GM21576 (cell line): ENCODE results near the gene NPR3.
"Not testable (repeated sequence)": the region's sequence is repeated elsewhere in the genome, so short reads cannot be mapped to it uniquely, and the experiment has no call there.

ENCODE experiments used
- ATAC-seq: cut with Tn5 transposase; IDR thresholded peaks from one replicate; pipeline ENCODE4 v1.9.1; 2021; ENCODE audit warnings: mild to moderate bottlenecking, moderate library complexity; ENCODE audit not compliant: unreplicated experiment

Gene NPR3

GRCh38 chr5:32760091-32760509 lies 49.0 kb downstream of the NPR3 start:
- no peak for ATAC-seq

- ATAC-seq = no peak
These were observed 54.1 kb downstream of the NPR3 start for GRCh38 chr5:32765266-32765665.

GRCh38 chr5:32767948-32768467 lies 56.9 kb downstream of the NPR3 start:
- no peak for ATAC-seq

DNA sequence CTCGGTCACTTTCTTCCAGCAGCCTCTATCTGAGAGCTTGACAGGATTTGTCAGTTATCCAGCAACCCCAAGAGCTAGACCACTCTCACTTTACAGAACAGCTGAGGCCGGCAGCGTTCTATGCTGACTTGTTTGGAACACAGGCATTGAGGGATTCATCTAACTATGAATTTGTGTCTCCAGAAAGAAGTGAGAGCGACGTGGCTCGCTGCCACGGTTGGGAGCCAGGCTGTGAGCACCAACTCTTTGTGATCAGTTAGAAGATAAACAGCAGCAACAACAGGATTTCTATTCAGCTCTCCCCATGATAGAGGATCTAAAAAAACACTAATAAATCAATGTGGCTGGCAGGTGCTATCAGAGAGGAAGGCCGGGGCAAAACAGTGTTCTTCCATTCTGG lies 58.6 kb downstream of the NPR3 start:
- no peak for ATAC-seq

DNA sequence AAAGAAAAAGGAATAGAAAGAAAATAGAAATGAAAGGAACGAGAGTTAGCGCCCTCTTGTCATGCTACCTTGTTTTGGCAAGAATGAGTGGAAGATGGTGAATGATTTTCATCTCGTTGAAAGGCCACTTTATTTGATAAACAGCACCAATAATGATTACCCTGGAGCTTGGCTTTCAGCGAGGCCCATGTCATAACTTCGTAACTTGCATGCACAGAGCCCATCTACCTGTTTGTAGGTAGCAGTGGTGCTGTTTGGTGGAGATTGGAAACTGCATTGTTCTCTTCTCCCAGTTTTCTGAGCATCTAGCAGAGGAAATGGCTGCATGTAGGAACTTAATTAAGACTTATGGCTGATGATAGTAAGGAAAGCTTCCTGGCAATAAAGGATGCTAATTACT lies 59.3 kb downstream of the NPR3 start:
- no peak for ATAC-seq

GRCh38 chr5:32771037-32771436 lies 59.9 kb downstream of the NPR3 start:
- ATAC-seq = no peak

GRCh38 chr5:32773944-32774343 lies 62.8 kb downstream of the NPR3 start:
- ATAC-seq = no peak

- no peak for ATAC-seq
These were observed 65.1 kb downstream of the NPR3 start for GRCh38 chr5:32776200-32776599.

- ATAC-seq = no peak
These were observed 66.1 kb downstream of the NPR3 start for GRCh38 chr5:32777222-32777621.

GRCh38 chr5:32777733-32778132 lies 66.6 kb downstream of the NPR3 start:
- no peak for ATAC-seq

DNA sequence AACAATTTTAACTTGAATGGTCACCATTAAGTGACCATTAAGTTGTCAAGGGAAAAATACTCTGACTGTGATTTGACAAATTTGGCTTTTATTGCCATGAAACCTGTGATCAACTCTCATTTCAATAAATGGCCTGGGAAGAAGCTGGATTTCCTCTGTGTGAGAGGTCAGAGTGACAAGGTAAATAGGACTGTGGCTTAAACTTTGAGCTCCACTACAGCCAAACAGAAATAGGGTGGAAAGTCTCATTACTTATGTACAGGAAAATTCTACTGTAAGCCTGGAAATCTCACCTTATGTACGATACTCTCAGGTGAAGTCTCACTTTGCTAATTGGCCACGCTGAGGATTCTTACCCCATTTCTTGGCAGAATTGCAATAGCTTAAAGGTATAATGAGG lies 67.3 kb downstream of the NPR3 start:
- ATAC-seq = no peak

- no peak for ATAC-seq
These were observed 68.8 kb downstream of the NPR3 start for GRCh38 chr5:32779754-32780415.

DNA sequence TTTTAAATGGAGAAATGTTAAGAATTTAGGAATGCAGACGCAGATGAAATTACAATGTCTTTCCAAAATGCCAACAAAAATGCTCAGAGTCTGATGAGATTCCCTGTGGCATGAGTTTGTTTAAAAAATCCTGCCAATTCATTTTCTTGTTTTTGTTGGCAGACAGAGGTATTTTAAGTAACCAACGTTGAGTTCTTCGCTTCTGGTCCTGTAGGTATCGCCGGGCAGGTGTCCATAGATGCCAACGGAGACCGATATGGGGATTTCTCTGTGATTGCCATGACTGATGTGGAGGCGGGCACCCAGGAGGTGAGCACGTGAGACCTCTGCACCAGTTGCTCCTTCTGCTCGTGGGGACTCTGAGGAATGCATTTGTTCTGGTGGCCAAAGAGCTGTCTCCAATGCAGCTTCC lies 69.4 kb downstream of the NPR3 start:
- ATAC-seq = no peak

DNA sequence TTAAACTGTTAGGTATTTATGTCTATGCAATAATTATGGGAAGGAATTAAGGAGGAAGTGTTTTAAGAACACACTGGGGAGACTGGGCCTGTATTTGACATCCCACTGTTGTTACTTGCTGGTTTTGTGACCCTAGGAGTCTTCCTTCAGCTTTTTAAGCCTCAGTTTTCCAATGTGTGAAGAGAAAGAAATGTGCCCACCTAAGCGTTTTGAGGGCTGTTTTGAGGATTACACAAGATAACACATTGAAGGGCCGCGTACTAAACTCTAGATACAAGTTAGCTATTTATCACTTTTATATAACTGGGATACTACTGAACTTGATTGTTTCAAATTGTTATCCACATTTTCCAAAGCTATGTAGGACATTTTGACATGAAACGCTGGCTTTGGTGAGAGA lies 72.5 kb downstream of the NPR3 start:
- ATAC-seq = no peak

- no peak for ATAC-seq
These were observed 74.6 kb downstream of the NPR3 start for GRCh38 chr5:32785611-32786254.

GRCh38 chr5:32786311-32786710 lies 75.2 kb downstream of the NPR3 start:
- ATAC-seq = no peak

DNA sequence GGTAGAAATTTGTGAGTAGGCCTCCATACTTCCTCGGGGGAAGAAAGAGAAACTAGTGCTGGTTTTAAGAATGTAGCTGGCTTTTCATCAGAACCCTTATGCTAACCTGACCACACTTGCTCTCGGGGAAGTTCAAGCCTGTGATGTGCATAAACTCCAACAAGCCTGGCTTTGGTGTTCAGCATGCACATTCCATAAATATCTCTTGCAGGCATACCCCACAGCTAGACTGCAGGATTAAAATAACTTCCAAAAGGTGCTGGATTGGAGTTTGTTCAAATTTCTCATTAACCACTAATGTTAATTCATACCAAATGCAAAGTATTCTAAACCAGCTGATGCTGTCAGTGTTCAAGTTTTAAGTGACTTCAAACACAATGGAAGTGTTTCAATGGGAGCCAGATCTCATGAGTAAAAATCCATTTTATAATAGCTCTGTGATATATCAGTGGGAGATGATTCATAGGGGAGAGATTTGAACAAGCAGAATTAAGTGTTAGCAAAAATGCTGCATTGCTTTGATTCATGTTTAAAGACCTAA lies 79.4 kb downstream of the NPR3 start:
- ATAC-seq = no peak

- no peak for ATAC-seq
These were observed 80.6 kb downstream of the NPR3 start for GRCh38 chr5:32791536-32792243.

DNA sequence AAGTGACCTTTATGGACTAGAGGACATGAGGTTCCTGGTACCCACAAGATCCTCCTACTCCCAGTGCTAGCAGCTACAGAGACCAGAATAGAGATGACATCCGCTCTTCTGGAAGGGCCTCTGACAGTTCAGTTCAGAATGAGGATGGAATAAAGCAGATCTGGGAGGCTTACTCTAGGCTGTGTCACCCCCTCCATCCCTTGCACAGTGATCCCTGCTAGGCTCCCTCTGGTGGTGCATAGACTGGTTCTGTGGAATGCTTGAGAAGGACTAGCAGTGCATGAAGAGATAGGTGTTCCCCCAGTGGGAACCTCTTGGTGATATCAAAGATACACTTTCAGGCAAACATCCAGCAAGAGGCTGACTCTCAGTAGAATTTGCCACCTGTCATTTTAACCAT lies 83.0 kb downstream of the NPR3 start:
- no peak for ATAC-seq

GRCh38 chr5:32802764-32803163 lies 91.6 kb downstream of the NPR3 start:
- no peak for ATAC-seq

DNA sequence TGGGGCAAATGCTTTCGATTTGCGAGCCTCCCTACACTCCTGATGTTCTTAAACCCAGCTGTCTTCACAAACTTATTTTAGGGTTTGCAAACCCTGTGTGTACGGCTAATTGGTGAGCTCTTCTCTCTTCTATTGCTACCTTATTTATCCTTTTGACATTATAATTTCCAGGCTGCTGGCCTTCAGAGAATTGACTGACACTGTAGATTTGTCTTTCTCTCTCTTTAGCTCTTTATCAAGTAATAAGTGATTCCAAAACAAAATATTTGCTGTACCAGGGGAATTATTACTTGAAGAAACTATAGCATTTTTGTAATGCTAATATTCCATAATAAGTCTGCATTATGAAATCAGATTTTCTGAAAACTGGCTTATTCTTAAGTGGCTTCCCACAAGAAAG lies 92.5 kb downstream of the NPR3 start:
- no peak for ATAC-seq

GRCh38 chr5:32805462-32805861 lies 94.3 kb downstream of the NPR3 start:
- not testable (repeated sequence) for ATAC-seq
